H9 (cell line): Measurements from ENCODE around the gene CWC27. TPM values are rescaled to one million over a fixed set of nuclear protein-coding genes. Genes with fewer than 3 reads are reported as not detected.

Experiments
- DNase-seq: peaks from one replicate; pipeline ENCODE4 v3.0.0-alpha.2; 2017
- H2AFZ ChIP-seq: one replicate; pipeline ENCODE4 v1.6.1; 2013; ENCODE audit warnings: mild to moderate bottlenecking, low read length, control low read depth, moderate library complexity
- H2AK5ac ChIP-seq: 2 replicates; pipeline ENCODE4 v1.6.1; 2013; ENCODE audit warnings: low read length, control low read depth, mixed read lengths; ENCODE audit not compliant: insufficient read length
- H2BK120ac ChIP-seq: one replicate; pipeline ENCODE4 v1.6.1; 2013; ENCODE audit warnings: low read depth, mild to moderate bottlenecking, low read length, control low read depth, inconsistent platforms; ENCODE audit not compliant: poor library complexity, severe bottlenecking
- H2BK12ac ChIP-seq: 2 replicates; pipeline ENCODE4 v1.6.1; 2013; ENCODE audit warnings: low read length, control low read depth, mixed read lengths, low read depth; ENCODE audit not compliant: insufficient read length
- H2BK15ac ChIP-seq: 2 replicates; pipeline ENCODE4 v1.6.1; 2013; ENCODE audit warnings: low read depth, low read length, control low read depth
- H2BK20ac ChIP-seq: one replicate; pipeline ENCODE4 v1.6.1; 2013; ENCODE audit warnings: low read depth, mild to moderate bottlenecking, low read length, control low read depth, inconsistent platforms; ENCODE audit not compliant: poor library complexity, severe bottlenecking
- H2BK5ac ChIP-seq: 2 replicates; pipeline ENCODE4 v1.6.1; 2013; ENCODE audit warnings: low read length, control low read depth, mixed read lengths; ENCODE audit not compliant: insufficient read length
- H3K14ac ChIP-seq: 2 replicates; pipeline ENCODE4 v1.6.1; 2013; ENCODE audit warnings: low read length, control low read depth; ENCODE audit not compliant: insufficient read depth
- H3K18ac ChIP-seq: 2 replicates; pipeline ENCODE4 v1.6.1; 2013; ENCODE audit warnings: low read depth, mild to moderate bottlenecking, mixed read lengths, low read length, control low read depth; ENCODE audit not compliant: insufficient read length
- H3K23ac ChIP-seq: 2 replicates; pipeline ENCODE4 v1.6.1; 2013; ENCODE audit warnings: low read length, control low read depth, mixed read lengths, low read depth; ENCODE audit not compliant: insufficient read length
- H3K23me2 ChIP-seq: 2 replicates; pipeline ENCODE4 v1.6.1; 2013; ENCODE audit warnings: low read depth, mild to moderate bottlenecking, mixed read lengths, low read length, control low read depth; ENCODE audit not compliant: insufficient read length, poor library complexity, severe bottlenecking
- H3K27ac ChIP-seq: 2 replicates; pipeline ENCODE4 v1.5.1; 2013; ENCODE audit warnings: low read length, control low read depth, mixed read lengths, low read depth; ENCODE audit not compliant: insufficient read length
- H3K27me3 ChIP-seq: 2 replicates; pipeline ENCODE4 v1.6.1; 2013; ENCODE audit warnings: low read length, control low read depth, inconsistent platforms; ENCODE audit not compliant: insufficient read depth
- H3K4ac ChIP-seq: 2 replicates; pipeline ENCODE4 v1.6.1; 2013; ENCODE audit warnings: low read depth, mild to moderate bottlenecking, control low read depth, inconsistent platforms, low read length, moderate library complexity
- H3K4me1 ChIP-seq: 2 replicates; pipeline ENCODE4 v1.6.1; 2013; ENCODE audit warnings: low read length, control low read depth, inconsistent platforms; ENCODE audit not compliant: insufficient read depth
- H3K4me2 ChIP-seq: 2 replicates; pipeline ENCODE4 v1.6.1; 2013; ENCODE audit warnings: low read length, control low read depth, mixed read lengths; ENCODE audit not compliant: insufficient read length, insufficient read depth
- H3K56ac ChIP-seq: 2 replicates; pipeline ENCODE4 v1.6.1; 2013; ENCODE audit warnings: low read depth, mild to moderate bottlenecking, mixed read lengths, low read length, control low read depth; ENCODE audit not compliant: insufficient read length
- H3K79me1 ChIP-seq: 2 replicates; pipeline ENCODE4 v1.6.1; 2013; ENCODE audit warnings: low read depth, mild to moderate bottlenecking, moderate library complexity, low read length, control low read depth, inconsistent platforms; ENCODE audit not compliant: insufficient read depth, poor library complexity, severe bottlenecking
- H3K79me2 ChIP-seq: 2 replicates; pipeline ENCODE4 v1.6.1; 2013; ENCODE audit warnings: low read length, control low read depth, inconsistent platforms; ENCODE audit not compliant: insufficient read depth
- H3K9ac ChIP-seq: 2 replicates; pipeline ENCODE4 v1.6.1; 2013; ENCODE audit warnings: low read length, control low read depth, mixed read lengths; ENCODE audit not compliant: insufficient read length; ENCODE audit errors: extremely low read depth
- H3K9me3 ChIP-seq: one replicate; pipeline ENCODE4 v1.6.1; 2013; ENCODE audit warnings: low read depth, low read length, inconsistent platforms; ENCODE audit not compliant: control insufficient read depth
- H3T11ph ChIP-seq: one replicate; pipeline ENCODE4 v1.6.1; 2013; ENCODE audit warnings: mild to moderate bottlenecking, low read length, control low read depth, inconsistent platforms
- H4K20me1 ChIP-seq: one replicate; pipeline ENCODE4 v1.6.1; 2013; ENCODE audit not compliant: control insufficient read depth, insufficient read length, insufficient read depth
- H4K5ac ChIP-seq: 2 replicates; pipeline ENCODE4 v1.6.1; 2013; ENCODE audit warnings: low read depth, mild to moderate bottlenecking, mixed read lengths, low read length, control low read depth; ENCODE audit not compliant: insufficient read length
- H4K8ac ChIP-seq: replicated peaks from 2 replicates; pipeline ENCODE4 v1.6.1; 2013; ENCODE audit warnings: low read length, control low read depth, mixed read lengths, low read depth; ENCODE audit not compliant: insufficient read length
- H4K91ac ChIP-seq: 2 replicates; pipeline ENCODE4 v1.6.1; 2013; ENCODE audit warnings: low read depth, mild to moderate bottlenecking, moderate library complexity, mixed read lengths, low read length, control low read depth; ENCODE audit not compliant: insufficient read length
- H3K27ac Mint-ChIP-seq, 3 experiments: 2 replicates in 2 of 3; 3 replicates in 1 of 3; pipeline ENCODE4 v1.8.0; 2020 to 2021; ENCODE audit warnings: mixed read lengths in 3 of 3, mild to moderate bottlenecking in 1 of 3, moderate library complexity in 1 of 3
- H3K27me3 Mint-ChIP-seq: 2 replicates; pipeline ENCODE4 v1.8.0; 2021; ENCODE audit warnings: low read depth, mild to moderate bottlenecking, moderate library complexity, mixed read lengths
- H3K36me3 Mint-ChIP-seq, 3 experiments: 2 replicates in 2 of 3; 3 replicates in 1 of 3; pipeline ENCODE4 v1.8.0; 2020 to 2021; ENCODE audit warnings: low read depth in 3 of 3, mixed read lengths in 3 of 3; ENCODE audit not compliant: insufficient read depth in 1 of 3
- H3K4me1 Mint-ChIP-seq, 2 experiments: 2 replicates each; pipeline ENCODE4 v1.8.0; 2020; ENCODE audit warnings: mixed read lengths in 2 of 2
- H3K4me3 Mint-ChIP-seq, 2 experiments: 2 replicates in 1 of 2; 3 replicates in 1 of 2; pipeline ENCODE4 v1.8.0; 2020 to 2021; ENCODE audit warnings: mild to moderate bottlenecking in 2 of 2, mixed read lengths in 2 of 2, moderate library complexity in 1 of 2
- H3K9me3 Mint-ChIP-seq, 2 experiments: 2 replicates in 1 of 2; 3 replicates in 1 of 2; pipeline ENCODE4 v1.8.0; 2020; ENCODE audit warnings: mild to moderate bottlenecking in 2 of 2, mixed read lengths in 2 of 2, moderate library complexity in 1 of 2
- CTCF ChIP-seq: fragments of 200-600 bp; sonication (generic); conservative IDR thresholded peaks from 3 replicates; pipeline ENCODE4 v1.8.0; 2021; ENCODE audit warnings: antibody characterized with exemption, mild to moderate bottlenecking
- WGBS: extraction: QIAGEN DNeasy Blood & Tissue Kit; methylation state at CpG from one replicate; pipeline ENCODE4 v1.1.7; 2013; ENCODE audit warnings: missing lambda C conversion rate, low lambda C conversion rate, mixed read lengths; ENCODE audit not compliant: insufficient read length; ENCODE audit errors: extremely low coverage; 5-methylcytosine and 5-hydroxymethylcytosine counted together
- total RNA-seq: library from RNA; stranded (reverse); gene quantifications from 2 replicates; pipeline ENCODE4 v1.2.1, GENCODE V29; 2021

Gene CWC27
- total RNA-seq, 1 experiment from 2014 or later, result 41.9 TPM

GRCh38 chr5:65029178-65029577, 260.4 kb downstream of the CWC27 start:
- Histone ChIP-seq H3K79me2 (no peaks in the 10 kb centered on the region), H3K4me1 (no peaks in the 10 kb centered on the region), H2BK12ac (no peak overlapping the region), H2AFZ (no peak overlapping the region), H3K27me3 (no peaks in the 10 kb centered on the region), H3K18ac (no peak overlapping the region), H2AK5ac (no peak overlapping the region), H3K9me3 (no peaks in the 10 kb centered on the region), H2BK20ac (no peak overlapping the region), H3K27ac (no peak overlapping the region), H2BK15ac (no peak overlapping the region), H3K56ac (no peak overlapping the region), H3K79me1 (no peaks in the 10 kb centered on the region), H4K5ac (no peak overlapping the region), H4K8ac (no peak overlapping the region), H3K23ac (no peak overlapping the region), H3K14ac (no peak overlapping the region), H3K23me2 (no peaks in the 10 kb centered on the region), H2BK120ac (no peak overlapping the region), H3K4me2 (no peak overlapping the region), H3T11ph (no peak overlapping the region), H2BK5ac (no peak overlapping the region), H4K20me1 (no peaks in the 10 kb centered on the region), H3K4ac (no peak overlapping the region), H4K91ac (no peak overlapping the region), H3K9ac (no peak overlapping the region)
- Mint-ChIP-seq H3K4me1 (peaks cover 9 to 14% of the 10 kb centered on the region in 2 experiments), H3K4me3 (no peak overlapping the region), H3K27ac (no peak overlapping the region), H3K27me3 (peaks cover 2% of the 10 kb centered on the region; the same call in 1 of the 2 replicates), H3K36me3 (no peaks in the 10 kb centered on the region), H3K9me3 (no peaks in the 10 kb centered on the region; a peak in 1 of 5 replicates)
- WGBS, result no CpG with 5 or more reads among the region's 1 CpG
- DNase-seq, result no peak
- no peak for TF ChIP-seq CTCF
